Activated T-cell treated with anti-CD3 and anti-CD28 coated beads, Interleukin-2, amount 50 U/mL, for 1 hour (primary cell): ENCODE measurements around the gene PGPEP1.
A peak's percentile ranks its signal among the peaks of the same experiment; 100 is the strongest.
"Not testable (repeated sequence)": the region's sequence is repeated elsewhere in the genome, so short reads cannot be mapped to it uniquely, and the experiment has no call there.

ENCODE experiments used
- DNase-seq: peaks from one replicate; pipeline ENCODE4 v3.0.0-alpha.2; 2020

The PGPEP1 gene

DNA sequence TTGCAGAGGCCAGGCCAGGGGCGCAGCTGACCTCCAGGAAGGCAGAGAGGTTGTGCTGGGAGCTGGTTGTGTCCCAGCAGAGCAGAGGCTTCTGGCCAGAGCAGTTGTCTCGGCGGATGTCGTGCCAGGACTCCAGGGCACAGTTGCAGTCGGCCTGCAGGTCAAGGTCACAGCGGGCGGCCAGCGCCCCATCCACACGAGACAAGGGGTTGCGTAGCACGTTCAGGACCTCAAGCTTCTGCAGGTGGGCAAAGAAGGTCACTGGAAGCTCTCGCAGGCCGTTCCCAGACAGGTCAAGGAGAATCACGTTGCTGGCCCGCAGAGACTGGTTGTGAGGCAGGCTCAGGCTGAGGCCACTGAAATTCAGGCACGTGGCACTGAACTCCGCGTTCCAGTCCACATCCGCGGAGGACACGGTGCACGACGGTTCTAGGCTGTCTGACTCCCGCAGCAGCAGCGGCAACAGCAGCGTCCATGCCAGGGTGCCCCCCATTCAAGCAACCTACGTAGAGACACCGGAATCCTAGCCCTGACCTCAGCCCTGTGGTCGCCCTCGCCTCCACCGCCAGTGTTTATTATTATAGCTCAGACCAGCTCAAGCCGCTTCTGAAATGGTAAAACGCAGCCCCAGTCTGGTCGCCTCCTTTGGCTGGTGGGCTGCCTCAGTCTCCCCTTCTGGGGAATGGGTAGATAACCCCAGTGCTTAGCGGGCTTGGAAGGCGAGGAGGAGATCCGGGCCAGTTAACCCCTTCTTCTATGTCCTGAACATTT is 56.3 kb downstream of the PGPEP1 start:
- no peak for DNase-seq

DNA sequence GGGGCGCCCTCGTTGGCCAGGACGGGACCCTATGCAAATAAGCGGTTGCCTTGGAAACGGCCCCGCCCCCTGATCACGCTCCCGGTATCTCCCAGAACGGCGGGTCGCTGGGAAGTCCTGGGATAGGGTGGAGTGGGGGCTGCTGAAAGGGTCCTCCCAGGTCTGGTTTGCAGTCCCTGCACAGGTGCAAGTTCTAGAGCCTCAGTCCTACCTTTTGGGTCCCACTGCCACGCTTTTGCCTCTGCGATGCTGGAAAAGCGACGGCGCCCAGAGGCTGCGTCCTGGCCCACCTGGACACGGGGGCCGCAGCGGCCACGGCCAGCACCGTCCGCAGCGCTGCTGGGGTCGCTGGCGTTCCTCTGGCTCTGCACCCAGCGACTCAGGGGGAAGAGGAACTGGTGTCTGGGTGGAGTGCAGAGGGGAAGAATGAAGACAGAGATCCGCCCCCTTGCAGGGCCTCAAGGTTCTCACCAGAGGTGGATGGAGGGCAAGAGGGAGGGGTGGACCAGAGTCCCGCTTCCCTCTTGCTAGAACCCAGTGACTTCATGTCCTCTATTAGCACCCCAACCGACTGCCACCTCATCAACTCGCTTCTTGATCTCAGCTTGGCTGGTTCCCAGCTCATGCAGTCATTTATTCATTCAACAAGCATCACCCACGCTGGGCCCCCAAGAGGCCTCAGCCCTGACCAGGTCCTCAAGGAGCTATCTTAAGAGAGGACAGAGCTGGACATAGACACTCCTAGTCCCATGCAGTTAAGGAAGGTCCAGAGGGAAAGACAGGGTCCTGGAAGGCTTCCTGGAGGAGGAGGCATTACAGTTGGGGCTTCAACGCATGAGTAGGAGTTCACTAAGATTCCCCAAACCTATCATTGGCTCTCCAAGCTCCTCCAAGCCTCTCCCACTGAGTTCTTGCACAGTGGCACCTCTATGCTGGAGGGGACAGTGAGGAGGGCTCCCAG is 57.1 kb downstream of the PGPEP1 start, which contains the start of gene LRRC25:
TSS of gene LRRC25 (minus strand) at position 381 of the 961 bp plus-strand sequence. CDS start 659 bp downstream, outside the sequence.
- no peak for DNase-seq

DNA sequence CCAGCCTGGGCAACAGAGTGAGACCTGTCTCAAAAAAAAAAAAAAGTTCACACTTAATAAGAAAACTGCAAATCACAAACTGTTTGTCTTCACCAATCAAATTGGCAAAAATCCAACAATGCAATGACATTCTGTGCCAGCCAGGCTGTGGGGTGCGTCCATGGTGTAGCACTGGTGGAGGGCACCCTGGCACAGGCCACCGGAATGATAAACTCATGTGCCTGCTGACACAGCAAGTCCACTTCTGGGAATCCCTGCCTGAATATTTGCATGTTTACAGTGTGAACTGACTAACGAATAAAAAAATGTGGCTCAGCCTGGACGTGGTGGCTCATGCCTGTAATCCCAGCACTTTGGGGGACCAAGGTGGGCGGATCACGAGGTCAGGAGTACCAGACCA is 58.6 kb downstream of the PGPEP1 start:
- no peak for DNase-seq

DNA sequence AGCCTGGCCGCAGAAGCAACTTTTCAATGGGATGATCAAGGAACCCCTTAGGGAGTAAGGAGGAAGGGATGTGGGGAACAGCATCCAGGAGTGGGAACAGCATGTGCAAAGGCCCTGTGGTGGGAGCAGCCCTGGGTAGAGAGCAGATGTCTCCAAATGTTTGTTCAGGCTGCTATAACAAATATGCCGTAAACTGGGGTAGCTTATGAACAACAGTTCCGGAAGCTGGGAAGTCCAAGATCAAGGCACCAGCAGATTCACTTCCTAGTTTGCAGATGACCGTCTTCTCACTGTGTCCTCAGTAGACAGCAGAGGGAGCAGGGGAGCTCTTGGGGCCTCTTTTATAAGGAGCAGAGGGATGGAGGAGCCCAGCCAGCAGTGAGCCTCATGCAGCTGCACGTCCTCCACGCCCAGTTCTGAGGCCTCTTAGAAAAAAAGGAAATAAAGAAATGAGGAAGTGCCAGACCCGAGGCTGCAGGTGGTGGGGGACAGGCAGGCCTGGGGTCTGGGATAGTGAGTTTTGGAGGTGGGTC is 61.2 kb downstream of the PGPEP1 start:
- DNase-seq: no peak

DNA sequence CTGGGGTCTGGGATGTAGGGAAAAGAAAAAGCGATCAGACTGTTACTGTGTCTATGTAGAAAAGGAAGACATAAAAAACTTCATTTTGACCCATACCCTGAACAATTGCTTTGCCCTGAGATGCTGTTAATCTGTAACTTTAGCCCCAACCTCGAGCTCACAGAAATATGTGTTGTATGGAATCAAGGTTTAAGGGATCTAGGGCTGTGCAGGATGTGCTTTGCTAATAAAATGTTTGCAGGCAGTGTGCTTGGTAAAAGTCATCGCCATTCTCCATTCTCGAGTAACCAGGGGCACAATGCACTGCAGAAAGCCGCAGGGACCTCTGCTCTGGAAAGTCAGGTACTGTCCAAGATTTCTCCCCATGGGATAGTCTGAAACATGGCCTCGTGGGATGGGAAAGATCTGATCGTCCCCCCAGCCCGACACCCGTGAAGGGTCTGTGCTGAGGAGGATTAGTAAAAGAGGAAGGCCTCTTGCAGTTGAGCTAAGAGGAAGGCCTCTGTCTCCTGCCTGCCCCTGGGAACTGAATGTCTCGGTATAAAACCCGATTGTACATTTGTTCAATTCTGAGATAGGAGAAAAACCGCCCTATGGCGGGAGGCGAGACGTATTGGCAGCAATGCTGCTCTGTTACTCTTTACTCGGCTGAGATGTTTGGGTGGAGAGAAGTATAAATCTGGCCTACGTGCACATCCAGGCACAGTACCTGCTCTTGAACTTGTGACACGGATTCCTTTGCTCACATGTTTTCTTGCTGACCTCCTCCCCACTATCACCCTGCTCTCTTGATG is 62.3 kb downstream of the PGPEP1 start:
- not testable (repeated sequence) for DNase-seq

DNA sequence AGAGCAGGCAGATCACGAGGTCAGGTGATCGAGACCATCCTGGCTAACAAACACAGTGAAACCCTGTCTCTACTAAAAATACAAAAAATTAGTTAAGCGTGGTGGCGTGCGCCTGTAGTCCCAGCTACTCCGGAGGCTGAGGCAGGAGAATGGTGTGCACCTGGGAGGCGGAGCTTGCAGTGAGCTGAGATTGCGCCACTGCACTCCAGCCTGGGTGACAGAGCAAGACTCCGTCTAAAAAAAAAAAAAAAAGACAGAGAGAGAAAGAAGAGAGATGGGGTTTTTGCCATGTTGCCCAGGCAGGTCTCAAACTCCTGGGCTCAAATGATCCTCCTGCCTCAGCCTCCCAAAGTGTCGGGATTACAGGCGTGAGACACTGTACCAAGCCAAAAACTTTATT is 65.4 kb downstream of the PGPEP1 start:
- not testable (repeated sequence) for DNase-seq

DNA sequence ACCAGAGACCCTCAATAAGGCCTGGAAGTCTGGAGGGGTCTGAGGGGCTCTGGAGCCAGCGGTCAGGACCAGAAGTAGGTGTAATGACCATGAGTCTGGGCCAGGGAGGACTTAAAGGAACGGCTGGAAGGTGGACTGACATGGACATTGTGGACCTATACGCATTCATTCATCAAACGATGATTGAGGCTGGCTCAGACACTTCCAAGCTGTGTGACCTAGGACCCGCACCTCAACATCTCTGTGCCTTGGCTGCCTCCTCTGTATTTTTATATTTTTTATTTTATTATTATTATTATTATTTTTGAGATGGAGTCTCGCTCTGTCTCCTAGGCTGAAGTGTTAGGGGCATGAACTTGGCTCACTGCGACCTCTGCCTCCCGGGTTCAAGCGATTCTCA is 66.4 kb downstream of the PGPEP1 start:
- DNase-seq: no peak

DNA sequence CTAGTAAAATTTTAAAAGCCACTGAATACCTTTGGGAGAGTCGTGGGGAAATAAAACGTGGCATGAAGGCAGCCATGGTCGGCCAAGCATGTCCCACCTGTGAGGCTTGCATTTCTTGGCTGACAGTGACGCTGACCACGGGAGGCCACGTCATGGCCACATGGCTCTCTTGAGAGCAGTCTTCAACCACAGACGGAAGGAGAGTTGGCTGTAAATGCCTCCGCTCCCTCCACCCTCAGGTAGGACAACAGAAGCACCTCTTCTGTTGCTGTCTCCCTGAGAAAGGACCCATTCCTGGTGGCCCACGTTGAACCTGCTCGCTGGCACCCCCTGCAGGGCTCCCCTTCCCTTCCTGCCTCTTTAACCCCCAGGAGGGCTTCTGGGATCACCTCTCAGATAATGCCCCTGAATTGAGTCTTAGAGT is 67.7 kb downstream of the PGPEP1 start:
- peak; percentile 29 for DNase-seq

DNA sequence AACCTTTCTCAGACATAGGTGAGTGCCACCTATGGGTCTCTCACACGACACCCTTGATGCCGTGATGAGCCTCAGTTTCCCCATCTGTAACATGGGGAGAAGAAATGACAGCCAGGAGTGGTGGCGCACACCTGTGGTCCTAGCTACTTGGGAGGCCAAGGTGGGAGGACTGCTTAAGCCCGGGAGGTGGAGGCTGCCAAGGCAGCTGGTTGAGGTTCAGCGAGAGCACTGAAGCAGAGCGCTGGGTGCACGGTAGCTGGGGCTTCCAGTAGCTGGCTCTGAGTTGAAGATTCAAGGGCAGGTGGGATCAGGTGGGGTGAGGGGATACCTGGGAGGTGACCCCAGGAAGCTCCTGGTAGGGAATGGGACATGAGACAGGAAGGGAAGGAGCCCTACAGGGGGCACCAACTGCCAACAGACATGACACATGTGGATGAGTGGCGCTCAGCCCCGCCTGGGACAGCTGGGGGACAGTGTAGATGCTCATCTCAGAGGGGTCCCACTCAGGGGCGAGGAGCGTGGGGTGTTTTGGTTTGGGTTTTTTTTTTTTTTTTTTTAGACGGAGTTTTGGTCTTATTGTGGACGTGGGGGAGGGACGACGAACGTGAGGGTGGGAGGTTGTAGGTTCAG is 72.3 kb downstream of the PGPEP1 start:
- DNase-seq: no peak

DNA sequence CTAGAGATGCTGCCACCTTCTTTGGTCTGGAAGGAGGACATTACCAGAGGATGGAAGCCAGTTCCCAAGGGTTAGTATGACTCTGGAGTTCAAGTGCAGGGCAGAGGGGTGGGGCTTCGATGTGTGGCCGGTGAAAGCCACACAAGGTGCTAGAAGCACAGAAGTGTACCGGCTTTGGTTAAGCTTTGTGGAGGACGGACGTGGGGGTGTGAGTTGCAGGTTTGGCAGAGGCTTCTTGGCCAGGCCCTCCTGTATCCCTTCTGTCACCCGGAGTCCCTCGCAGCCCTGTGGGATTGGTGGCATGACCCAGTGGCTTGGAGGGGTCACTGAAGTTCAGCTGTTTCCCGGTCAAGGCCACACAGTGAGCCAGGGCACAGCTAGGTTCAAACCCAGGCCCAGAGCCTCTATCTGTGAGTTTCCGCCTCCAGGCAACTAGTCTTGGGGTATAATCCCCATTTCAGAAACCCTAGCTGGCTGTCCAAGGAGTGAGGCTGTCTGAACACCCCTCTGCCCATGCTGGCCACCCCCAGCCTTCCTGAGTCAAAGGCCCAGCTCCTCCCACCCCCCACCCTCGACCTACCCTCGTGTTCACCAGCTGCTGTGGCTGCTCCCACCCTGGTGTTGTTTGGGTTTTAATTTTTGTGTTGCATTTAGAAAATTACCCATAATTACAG is 74.2 kb downstream of the PGPEP1 start:
- peak; percentile 23 for DNase-seq

DNA sequence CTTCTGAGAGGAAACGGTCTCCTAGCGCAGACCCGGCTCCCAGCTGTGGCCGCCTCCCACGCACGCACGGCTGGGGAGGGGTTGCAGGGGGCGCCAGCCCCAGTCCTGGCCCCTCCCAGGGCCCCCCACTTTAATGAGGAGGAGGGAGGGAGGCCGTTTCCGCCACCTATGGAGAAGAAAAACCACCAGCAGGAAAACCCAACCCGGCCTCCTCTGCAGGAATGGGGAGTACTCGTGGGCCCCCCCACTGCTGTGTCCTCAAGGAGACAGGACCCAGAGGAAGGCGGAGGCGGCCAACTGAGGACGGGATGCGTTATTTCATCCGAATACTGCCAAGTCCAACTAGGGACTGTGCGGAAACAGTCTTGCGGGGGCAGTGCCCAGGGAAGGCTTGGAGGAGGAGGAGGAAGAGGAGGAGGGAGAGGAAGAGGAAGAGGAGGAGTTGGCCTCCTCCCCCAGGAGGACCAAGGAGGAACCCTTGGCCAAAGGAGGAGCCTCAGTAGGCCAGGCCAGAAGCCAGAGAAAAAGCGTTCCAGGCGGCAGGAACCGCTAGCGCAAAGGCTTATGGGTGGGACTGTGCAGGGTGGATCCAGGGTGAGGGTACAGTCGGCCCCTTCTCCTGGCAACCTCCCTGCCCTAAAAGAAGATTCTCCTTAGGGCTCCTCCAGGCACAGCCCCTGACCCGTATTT is 74.9 kb downstream of the PGPEP1 start:
- no peak for DNase-seq

DNA sequence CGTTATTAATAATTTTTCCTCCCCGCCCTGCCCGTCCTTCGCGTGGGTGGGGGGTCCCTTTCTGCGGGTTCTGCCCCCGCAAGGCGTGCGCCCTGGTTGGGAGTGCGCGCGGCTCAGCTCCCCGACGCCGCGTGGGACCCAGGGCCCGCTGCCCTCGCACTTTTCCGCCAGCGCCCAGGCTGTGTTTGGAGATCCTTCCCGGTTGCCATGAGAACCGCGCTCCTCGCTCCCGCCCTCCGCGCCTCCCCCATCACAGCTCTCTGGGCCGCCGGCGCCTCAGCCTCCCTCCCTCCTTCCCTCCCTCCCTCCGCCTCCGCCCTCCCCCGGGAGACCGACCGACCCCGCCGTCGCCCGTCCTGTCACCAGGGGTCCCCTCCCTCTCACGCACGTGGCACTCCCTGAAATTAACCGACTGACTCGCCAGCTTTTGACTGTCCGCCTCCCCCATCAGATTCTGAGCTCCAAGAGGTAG is 76.4 kb downstream of the PGPEP1 start:
- DNase-seq: peak; percentile 71

DNA sequence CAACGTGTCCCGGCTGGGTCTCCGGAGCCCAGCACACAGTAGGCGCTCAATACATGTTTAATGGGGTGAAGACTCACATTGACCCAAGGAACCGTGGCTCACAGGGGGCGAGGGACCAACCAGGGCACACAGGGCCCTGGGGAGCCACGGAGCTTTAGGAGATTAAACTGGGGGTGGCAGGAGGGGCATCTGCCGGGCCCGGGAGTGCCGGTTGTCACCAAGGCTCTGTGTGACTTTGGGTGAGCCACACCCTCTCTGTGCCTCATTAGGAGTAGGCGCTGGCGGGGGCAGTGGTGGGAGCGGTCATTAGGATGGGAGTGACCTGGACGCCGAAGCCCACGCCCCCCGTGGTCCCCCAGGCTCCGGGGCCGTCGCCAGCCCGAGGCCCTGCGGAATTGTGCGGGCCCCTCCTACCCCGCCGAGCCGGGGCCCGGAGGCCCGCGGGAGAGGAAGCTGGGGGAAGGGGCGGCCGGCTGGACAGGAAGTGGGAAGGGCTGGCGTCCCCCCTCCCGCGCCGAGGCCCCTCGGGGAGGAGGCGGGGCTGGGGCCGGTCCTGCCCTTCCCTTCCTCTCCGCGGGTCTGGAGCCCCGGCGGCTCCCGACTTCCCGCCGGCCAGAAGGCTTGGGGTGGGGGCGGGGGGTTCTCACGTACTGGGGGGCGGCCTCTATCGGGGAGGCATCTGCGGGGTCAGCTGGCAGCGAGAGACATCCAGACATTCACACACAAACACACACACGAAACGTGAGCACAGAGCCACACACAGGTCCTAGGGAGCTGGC is 77.0 kb downstream of the PGPEP1 start:
- DNase-seq: no peak

DNA sequence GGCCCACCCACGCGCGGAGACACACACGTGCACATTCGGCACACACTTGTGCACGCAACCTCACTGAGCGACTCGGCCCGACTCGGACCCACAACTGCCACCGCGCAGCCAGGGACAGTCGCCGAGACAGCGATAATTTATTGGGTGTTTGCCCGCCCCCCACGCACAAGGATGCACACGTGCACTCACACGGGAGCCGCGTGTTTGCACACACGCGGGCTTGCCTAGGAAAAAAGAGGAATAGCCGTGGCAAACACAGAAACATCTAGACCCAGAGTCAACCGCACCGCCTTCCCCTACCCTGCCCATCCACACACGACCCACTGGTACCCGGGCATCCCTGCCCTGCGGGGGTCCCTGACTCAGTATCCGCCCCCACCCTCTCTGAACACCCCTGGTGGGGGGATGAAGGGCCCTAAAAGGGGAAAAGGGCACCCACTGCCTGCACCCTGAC is 77.7 kb downstream of the PGPEP1 start:
- no peak for DNase-seq

DNA sequence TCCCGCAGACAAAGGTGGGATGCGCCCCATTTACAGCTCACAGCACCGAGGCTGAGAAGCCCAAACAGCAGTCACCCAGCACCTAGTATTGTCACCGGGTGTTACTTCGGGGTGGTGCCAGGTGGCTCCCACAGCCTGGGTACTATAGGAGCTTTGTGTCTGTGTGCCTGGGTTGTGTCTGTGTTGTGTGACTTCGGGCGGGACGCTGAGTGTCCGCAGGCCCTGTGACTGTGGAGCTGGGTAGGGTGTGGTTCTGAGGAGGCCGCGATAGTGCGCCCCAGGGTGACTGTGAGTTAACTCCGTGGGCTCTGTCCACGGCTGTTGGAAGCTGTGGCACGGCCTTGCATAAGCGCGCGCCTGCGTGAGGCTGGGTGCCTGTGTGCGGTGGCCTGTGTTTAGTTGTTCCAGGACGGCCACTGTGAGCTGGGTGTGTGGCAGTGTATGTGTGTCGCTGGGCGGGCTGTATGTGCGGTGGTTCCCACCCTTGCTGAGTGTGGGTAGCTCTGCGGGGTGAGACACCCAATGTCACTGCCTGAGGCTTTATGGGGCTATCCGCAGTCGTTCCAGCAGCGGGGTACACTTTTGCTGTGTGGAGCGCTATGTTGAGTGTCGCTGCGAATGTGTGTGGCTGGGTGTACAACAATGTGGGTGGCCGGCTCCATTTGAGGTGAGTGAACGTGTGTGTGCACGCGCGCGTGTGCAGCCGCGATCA is 78.2 kb downstream of the PGPEP1 start:
- DNase-seq: no peak

DNA sequence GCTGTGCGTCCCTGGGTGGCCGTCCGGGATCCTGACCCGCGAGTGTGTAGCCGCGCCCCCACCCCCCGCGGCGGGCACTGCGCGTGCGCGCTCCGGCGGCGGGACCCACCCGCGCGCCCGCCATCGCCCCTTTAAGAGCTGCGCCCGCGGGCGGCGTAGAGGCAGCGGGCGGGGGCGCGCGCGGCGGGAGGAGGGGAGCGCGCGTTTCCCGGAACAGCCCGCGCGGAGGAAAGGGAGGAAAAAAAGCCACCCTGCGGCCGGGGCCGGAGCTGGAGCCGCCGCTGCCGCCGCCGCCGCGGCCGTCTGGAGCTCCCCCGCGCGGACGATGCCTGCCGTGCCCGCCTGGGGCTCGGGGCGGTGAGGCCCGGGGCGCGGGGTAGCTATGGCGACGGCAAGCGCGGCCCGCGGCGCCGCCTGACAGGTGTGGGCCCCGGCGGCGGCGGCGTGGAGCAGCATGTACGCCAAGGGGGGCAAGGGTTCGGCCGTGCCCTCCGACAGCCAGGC is 78.8 kb downstream of the PGPEP1 start, which contains the start of gene SSBP4:
TSS of gene SSBP4 (plus strand) at position 204 of the 504 bp plus-strand sequence. CDS start at position 455, 251 bp downstream.
- DNase-seq: peak; percentile 76
